Stimulated activated CD8-positive, alpha-beta memory T cell treated with anti-CD3 and anti-CD28 coated beads, Interleukin-4, amount 100 ng/mL, for 48 hours (primary cell): ENCODE results near the gene RFTN1.

Experiments used
- DNase-seq: peaks from one replicate; pipeline ENCODE4 v3.0.0-alpha.2; 2020

Gene RFTN1

GRCh38 chr3:16399473-16399872, 114.0 kb downstream of the RFTN1 start:
- DNase-seq, result no peak

- no peak for DNase-seq
Observed at GRCh38 chr3:16398648-16399047, 114.9 kb downstream of the RFTN1 start.

- no peak for DNase-seq
Observed at GRCh38 chr3:16396202-16396601, 117.3 kb downstream of the RFTN1 start.

GRCh38 chr3:16395212-16395611, 118.3 kb downstream of the RFTN1 start:
- no peak for DNase-seq

- DNase-seq, result no peak
Observed at GRCh38 chr3:16394639-16395038, 118.9 kb downstream of the RFTN1 start.

GRCh38 chr3:16392717-16393116, 120.8 kb downstream of the RFTN1 start:
- no peak for DNase-seq

- DNase-seq, result no peak
Observed at GRCh38 chr3:16392065-16392464, 121.4 kb downstream of the RFTN1 start.

GRCh38 chr3:16390581-16390980, 122.9 kb downstream of the RFTN1 start:
- DNase-seq, result no peak

- no peak for DNase-seq
Observed at GRCh38 chr3:16388850-16389441, 124.6 kb downstream of the RFTN1 start.

GRCh38 chr3:16386561-16386960, 126.9 kb downstream of the RFTN1 start:
- no peak for DNase-seq

- no peak for DNase-seq
Observed at GRCh38 chr3:16385151-16385550, 128.3 kb downstream of the RFTN1 start.

GRCh38 chr3:16383864-16384263, 129.6 kb downstream of the RFTN1 start:
- no peak for DNase-seq

- DNase-seq, result no peak
Observed at GRCh38 chr3:16382845-16383244, 130.7 kb downstream of the RFTN1 start.

- no peak for DNase-seq
Observed at GRCh38 chr3:16381426-16381825, 132.1 kb downstream of the RFTN1 start.

GRCh38 chr3:16380421-16380820, 133.1 kb downstream of the RFTN1 start:
- no peak for DNase-seq

- DNase-seq, result no peak
Observed at GRCh38 chr3:16379838-16380237, 133.7 kb downstream of the RFTN1 start.

GRCh38 chr3:16378920-16379319, 134.6 kb downstream of the RFTN1 start:
- no peak for DNase-seq

- DNase-seq, result no peak
Observed at GRCh38 chr3:16378415-16378814, 135.1 kb downstream of the RFTN1 start.

GRCh38 chr3:16377847-16378302, 135.6 kb downstream of the RFTN1 start:
- DNase-seq, result no peak

GRCh38 chr3:16377196-16377595, 136.3 kb downstream of the RFTN1 start:
- no peak for DNase-seq

- DNase-seq, result no peak
Observed at GRCh38 chr3:16375891-16376290, 137.6 kb downstream of the RFTN1 start.

- no peak for DNase-seq
Observed at GRCh38 chr3:16374935-16375245, 138.6 kb downstream of the RFTN1 start.

GRCh38 chr3:16374047-16374934, 139.2 kb downstream of the RFTN1 start:
- DNase-seq, result peak; percentile 37

- no peak for DNase-seq
Observed at GRCh38 chr3:16373341-16373946, 140.1 kb downstream of the RFTN1 start.
